WERI-Rb-1 (cell line): Measurements from ENCODE around the gene CAMK4.

Source experiments
- DNase-seq: peaks from one replicate; pipeline ENCODE4 v3.0.0-alpha.2; 2020
- H3K27ac ChIP-seq: fragments of 250-450 bp; sonication (Bioruptor Pico); 2 replicates; pipeline ENCODE4 v1.5.1; 2020; ENCODE audit warnings: mild to moderate bottlenecking, moderate library complexity
- H3K27me3 ChIP-seq: fragments of 250-450 bp; sonication (Bioruptor Pico); 2 replicates; pipeline ENCODE4 v1.5.1; 2021; ENCODE audit warnings: mild to moderate bottlenecking, low read depth, moderate library complexity; ENCODE audit not compliant: insufficient read depth, severe bottlenecking
- H3K36me3 ChIP-seq: fragments of 250-450 bp; sonication (Bioruptor Pico); 2 replicates; pipeline ENCODE4 v1.5.1; 2020; ENCODE audit warnings: mild to moderate bottlenecking, moderate library complexity
- H3K4me3 ChIP-seq: 2 replicates; pipeline ENCODE4 v1.5.1; 2011; ENCODE audit warnings: low read depth, mild to moderate bottlenecking, control low read depth, low read length
- H3K9me3 ChIP-seq: fragments of 250-450 bp; sonication (Bioruptor Pico); 2 replicates; pipeline ENCODE4 v1.5.1; 2021; ENCODE audit warnings: mild to moderate bottlenecking, moderate library complexity; ENCODE audit not compliant: severe bottlenecking
- CTCF ChIP-seq: IDR thresholded peaks from 2 replicates; pipeline ENCODE4 v1.5.1; 2011; ENCODE audit warnings: low read depth, mild to moderate bottlenecking, control low read depth, inconsistent platforms, low read length

Gene CAMK4

GRCh38 chr5:111198281-111198966, 25.8 kb upstream of the CAMK4 start:
- Histone ChIP-seq H3K4me3 (no peak overlapping the region), H3K27me3 (no peaks in the 10 kb centered on the region), H3K9me3 (no peaks in the 10 kb centered on the region), H3K36me3 (no peaks in the 10 kb centered on the region), H3K27ac (no peak overlapping the region)
- no peak for TF ChIP-seq CTCF
- no peak for DNase-seq

GRCh38 chr5:111200828-111201227, 23.4 kb upstream of the CAMK4 start:
- no peak for DNase-seq

GRCh38 chr5:111201705-111202104, 22.5 kb upstream of the CAMK4 start:
- no peak overlapping the region for H3K4me3 ChIP-seq
- no peak for TF ChIP-seq CTCF
- H3K27me3 ChIP-seq: no peaks in the 10 kb centered on the region
- H3K36me3 ChIP-seq: no peaks in the 10 kb centered on the region
- no peak overlapping the region for H3K27ac ChIP-seq
- H3K9me3 ChIP-seq: no peaks in the 10 kb centered on the region
- DNase-seq: no peak

More at GRCh38 chr5:111200828-111201227, 23.4 kb upstream of the CAMK4 start:
- Histone ChIP-seq H3K4me3 (no peak overlapping the region), H3K27me3 (no peaks in the 10 kb centered on the region), H3K9me3 (no peaks in the 10 kb centered on the region), H3K27ac (no peak overlapping the region), H3K36me3 (no peaks in the 10 kb centered on the region)
- no peak for TF ChIP-seq CTCF

DNA sequence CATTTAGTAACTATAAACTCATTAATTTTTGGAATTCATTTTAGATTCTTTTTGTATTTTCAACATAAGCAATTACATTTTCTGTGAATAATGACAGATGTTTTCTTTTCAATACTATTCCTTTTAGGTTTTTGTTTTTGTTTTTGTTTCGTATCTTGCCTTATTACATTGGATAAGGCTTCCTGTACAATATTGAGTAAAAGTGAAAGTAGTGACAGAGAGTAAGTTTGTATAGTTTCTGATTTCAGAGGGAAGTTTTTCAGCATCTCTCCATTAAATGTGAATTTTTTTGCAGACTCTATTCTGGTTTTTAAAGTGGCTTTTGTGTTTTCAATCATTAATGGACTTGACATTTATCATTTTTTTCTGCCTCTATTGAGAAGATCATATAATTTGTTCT, 12.8 kb upstream of the CAMK4 start:
- H3K9me3 ChIP-seq: no peaks in the 10 kb centered on the region
- H3K4me3 ChIP-seq: no peak overlapping the region
- no peak for DNase-seq
- no peak overlapping the region for H3K27ac ChIP-seq
- no peak for TF ChIP-seq CTCF
- no peaks in the 10 kb centered on the region for H3K36me3 ChIP-seq
- no peaks in the 10 kb centered on the region for H3K27me3 ChIP-seq

- TF ChIP-seq CTCF: no peak
- DNase-seq: no peak
- H3K27ac ChIP-seq: no peak overlapping the region
Measured at GRCh38 chr5:111214052-111214742, 10.0 kb upstream of the CAMK4 start.

More at GRCh38 chr5:111214052-111214742, 10.0 kb upstream of the CAMK4 start:
- H3K9me3 ChIP-seq: no peaks in the 10 kb centered on the region
- H3K36me3 ChIP-seq: no peaks in the 10 kb centered on the region
- no peak overlapping the region for H3K4me3 ChIP-seq
- H3K27me3 ChIP-seq: no peaks in the 10 kb centered on the region
